Spinal cord (tissue), 10 donors: ENCODE measurements around the gene SLC2A9. TPM values are rescaled to one million over a fixed set of nuclear protein-coding genes. Genes with fewer than 3 reads are reported as not detected.
"Not testable (repeated sequence)": the region's sequence is repeated elsewhere in the genome, so short reads cannot be mapped to it uniquely, and the experiment has no call there.

Experiments used
- DNase-seq, 6 donors: peaks; one replicate each; pipeline versions ENCODE4 v3.0.0 to v3.0.0-alpha.2; 2013 to 2015; ENCODE audit warnings: low spot score in 6 of 6, low read depth in 4 of 6
- H3K27ac ChIP-seq: one replicate; pipeline ENCODE4 v1.5.1; 2013; ENCODE audit warnings: low read depth, low read length, control low read depth
- H3K27me3 ChIP-seq: one replicate; pipeline ENCODE4 v1.6.1; 2013; ENCODE audit warnings: low read length; ENCODE audit not compliant: control insufficient read depth, insufficient read depth
- H3K36me3 ChIP-seq: one replicate; pipeline ENCODE4 v1.6.1; 2013; ENCODE audit warnings: low read length; ENCODE audit not compliant: control insufficient read depth, insufficient read depth
- H3K4me1 ChIP-seq: one replicate; pipeline ENCODE4 v1.6.1; 2013; ENCODE audit warnings: low read length; ENCODE audit not compliant: control insufficient read depth, insufficient read depth
- H3K4me3 ChIP-seq: one replicate; pipeline ENCODE4 v1.5.1; 2013; ENCODE audit warnings: low read depth, low read length, control low read depth
- H3K9me3 ChIP-seq: one replicate; pipeline ENCODE4 v1.6.1; 2013; ENCODE audit warnings: low read length; ENCODE audit not compliant: control insufficient read depth, insufficient read depth
- WGBS: methylation state at CpG from one replicate; pipeline ENCODE4 v1.1.5; 2013; ENCODE audit warnings: missing lambda C conversion rate; ENCODE audit not compliant: insufficient coverage; 5-methylcytosine and 5-hydroxymethylcytosine counted together
- polyA plus RNA-seq, 2 donors: library from polyadenylated mRNA; unstranded; fragments of 120-200 nt; gene quantifications; one replicate each; pipeline ENCODE4 v1.2.1, GENCODE V29; 2013; ENCODE audit not compliant: insufficient read length in 2 of 2
- total RNA-seq, 2 donors: library from RNA; depleted of rRNA in 1 of 2; stranded (reverse); fragments of 120-200 nt in 1 of 2; fragments of >200 nt in 1 of 2; gene quantifications; one replicate each; pipeline versions ENCODE4 v1.2.3 to v1.2.4, GENCODE V29; 2013 to 2014
- donor health status: healthy.

The SLC2A9 gene
- total and polyA plus RNA-seq, 4 donors: 2.0 to 4.4 (median 3.7) TPM

DNA sequence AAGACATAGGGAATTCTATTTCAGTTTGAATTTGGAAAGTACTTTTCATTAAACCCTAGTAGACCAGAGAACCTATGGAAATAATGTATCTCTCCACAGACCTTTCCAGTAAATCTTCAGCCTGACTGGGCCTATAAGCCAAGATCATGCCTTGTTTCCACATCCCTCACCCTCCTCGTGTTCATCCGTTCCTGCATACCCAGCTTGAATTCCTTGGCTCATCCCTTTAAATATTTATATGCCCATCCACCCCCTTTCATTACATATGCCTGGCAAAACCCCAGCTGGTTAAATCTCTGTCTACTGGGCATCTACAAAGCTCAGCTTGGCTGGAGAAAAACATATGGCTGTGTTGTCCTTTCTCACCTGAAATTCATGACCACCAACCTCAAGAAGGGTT is 32.4 kb downstream of the SLC2A9 start:
- no peaks in the 10 kb centered on the region for H3K4me1 ChIP-seq
- no peak for DNase-seq
- H3K4me3 ChIP-seq: no peak overlapping the region
- no peaks in the 10 kb centered on the region for H3K36me3 ChIP-seq
- no peaks in the 10 kb centered on the region for H3K9me3 ChIP-seq
- no peak overlapping the region for H3K27ac ChIP-seq
- no peaks in the 10 kb centered on the region for H3K27me3 ChIP-seq
- 60% methylated on average over 2 of the region's 2 CpGs for WGBS

GRCh38 chr4:9988363-9988749 is 32.9 kb downstream of the SLC2A9 start:
- WGBS: no CpG with 5 or more reads among the region's 1 CpG
- no peak overlapping the region for H3K4me3 ChIP-seq
- no peak overlapping the region for H3K27ac ChIP-seq
- H3K9me3 ChIP-seq: no peaks in the 10 kb centered on the region
- H3K4me1 ChIP-seq: no peaks in the 10 kb centered on the region
- H3K27me3 ChIP-seq: no peaks in the 10 kb centered on the region
- no peak for DNase-seq
- H3K36me3 ChIP-seq: no peaks in the 10 kb centered on the region

DNA sequence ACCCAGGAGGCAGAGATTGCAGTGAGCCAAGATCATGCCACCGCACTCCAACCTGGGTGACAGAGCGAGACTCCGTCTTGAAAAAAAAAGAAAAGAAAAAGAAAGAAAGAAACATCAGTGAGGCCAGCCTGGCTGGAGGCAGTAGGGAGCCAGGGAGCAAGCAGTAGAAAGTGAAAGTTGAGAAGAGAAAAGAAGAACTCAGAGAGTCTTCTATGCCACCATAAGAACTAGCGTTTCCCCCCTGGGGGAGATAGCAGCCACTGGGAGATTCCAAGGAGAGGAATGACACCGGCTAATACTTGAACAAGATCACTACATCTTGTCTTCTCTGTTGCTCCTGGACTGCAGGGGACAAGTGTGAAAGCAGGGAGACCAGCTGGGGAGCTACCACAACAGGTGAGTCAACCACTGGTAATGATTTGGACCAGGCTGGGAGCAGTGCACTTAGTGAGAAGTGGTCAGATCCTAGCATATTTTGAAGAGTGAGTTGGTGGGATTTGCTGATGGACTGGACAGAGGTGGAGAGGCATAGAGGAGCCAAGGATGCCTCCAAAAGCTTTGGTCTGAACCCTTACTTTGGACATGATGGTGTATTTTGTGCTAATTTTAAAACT is 33.4 kb downstream of the SLC2A9 start:
- H3K27ac ChIP-seq: no peak overlapping the region
- no peaks in the 10 kb centered on the region for H3K4me1 ChIP-seq
- WGBS: 93% methylated on average over 3 of the region's 5 CpGs
- no peak for DNase-seq
- H3K36me3 ChIP-seq: no peaks in the 10 kb centered on the region
- H3K4me3 ChIP-seq: no peak overlapping the region
- no peaks in the 10 kb centered on the region for H3K9me3 ChIP-seq
- no peaks in the 10 kb centered on the region for H3K27me3 ChIP-seq

GRCh38 chr4:9984621-9985020 is 36.7 kb downstream of the SLC2A9 start:
- Histone ChIP-seq H3K4me1 (peaks cover under 1% of the 10 kb centered on the region), H3K27ac (no peak overlapping the region), H3K9me3 (no peaks in the 10 kb centered on the region), H3K4me3 (no peak overlapping the region), H3K27me3 (no peaks in the 10 kb centered on the region), H3K36me3 (no peaks in the 10 kb centered on the region)
- no peak for DNase-seq
- 91% methylated on average over 6 of the region's 7 CpGs for WGBS

- Histone ChIP-seq H3K4me1 (peaks cover 8% of the 10 kb centered on the region), H3K9me3 (no peaks in the 10 kb centered on the region), H3K27me3 (no peaks in the 10 kb centered on the region), H3K27ac (no peak overlapping the region), H3K4me3 (no peak overlapping the region), H3K36me3 (no peaks in the 10 kb centered on the region)
- WGBS: 92% methylated on average over 4 of the region's 6 CpGs
- DNase-seq: no peak
These were observed 38.1 kb downstream of the SLC2A9 start for GRCh38 chr4:9983211-9983610.

DNA sequence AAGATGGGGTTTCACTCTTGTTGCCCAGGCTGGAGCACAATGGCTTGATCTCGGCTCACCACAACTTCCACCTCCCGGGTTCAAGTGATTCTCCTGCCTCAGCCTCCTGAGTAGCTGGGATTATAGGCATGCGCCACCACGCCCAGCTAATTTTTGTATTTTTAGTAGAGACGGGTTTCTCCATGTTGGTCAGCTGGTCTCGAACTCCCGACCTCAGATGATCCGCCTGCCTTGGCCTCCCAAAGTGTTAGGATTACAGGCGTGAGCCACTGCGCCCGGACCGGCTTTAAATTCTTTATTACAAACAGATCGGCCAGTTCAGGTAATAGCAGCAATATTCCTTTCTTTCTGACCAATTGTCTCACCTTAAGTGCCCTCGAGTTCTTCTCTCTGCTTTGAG is 39.4 kb downstream of the SLC2A9 start:
- not testable (repeated sequence) for H3K4me3 ChIP-seq
- 96% methylated on average over 8 of the region's 14 CpGs for WGBS

DNA sequence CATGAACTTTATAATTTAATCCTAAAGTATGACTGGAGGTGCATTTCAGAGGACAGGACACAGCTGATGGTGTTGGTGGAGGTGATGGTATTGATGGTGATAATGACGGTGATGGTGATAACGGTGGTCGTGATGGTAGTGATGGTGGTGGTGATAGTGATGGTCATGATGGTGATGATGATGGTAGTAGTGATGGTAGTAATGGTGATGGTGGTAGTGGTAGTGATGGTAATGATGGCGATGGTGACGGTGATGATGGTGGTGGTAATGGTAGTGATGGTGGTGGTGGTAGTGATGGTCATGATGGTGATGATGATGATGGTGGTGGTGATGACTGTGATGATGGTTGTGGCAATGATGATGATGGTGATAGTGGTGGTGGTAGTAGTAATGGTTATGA is 40.4 kb downstream of the SLC2A9 start:
- Histone ChIP-seq H3K4me3 (no peak overlapping the region), H3K9me3 (no peaks in the 10 kb centered on the region), H3K4me1 (peaks cover 8% of the 10 kb centered on the region), H3K36me3 (no peaks in the 10 kb centered on the region), H3K27me3 (no peaks in the 10 kb centered on the region), H3K27ac (no peak overlapping the region)
- DNase-seq: no peak
- over 99% methylated on average over 5 of the region's 5 CpGs for WGBS

More for the DNA sequence above, 39.4 kb downstream of the SLC2A9 start:
- H3K27ac ChIP-seq, H3K4me1 ChIP-seq, H3K9me3 ChIP-seq, H3K27me3 ChIP-seq, DNase-seq, H3K36me3 ChIP-seq: not testable (repeated sequence)

DNA sequence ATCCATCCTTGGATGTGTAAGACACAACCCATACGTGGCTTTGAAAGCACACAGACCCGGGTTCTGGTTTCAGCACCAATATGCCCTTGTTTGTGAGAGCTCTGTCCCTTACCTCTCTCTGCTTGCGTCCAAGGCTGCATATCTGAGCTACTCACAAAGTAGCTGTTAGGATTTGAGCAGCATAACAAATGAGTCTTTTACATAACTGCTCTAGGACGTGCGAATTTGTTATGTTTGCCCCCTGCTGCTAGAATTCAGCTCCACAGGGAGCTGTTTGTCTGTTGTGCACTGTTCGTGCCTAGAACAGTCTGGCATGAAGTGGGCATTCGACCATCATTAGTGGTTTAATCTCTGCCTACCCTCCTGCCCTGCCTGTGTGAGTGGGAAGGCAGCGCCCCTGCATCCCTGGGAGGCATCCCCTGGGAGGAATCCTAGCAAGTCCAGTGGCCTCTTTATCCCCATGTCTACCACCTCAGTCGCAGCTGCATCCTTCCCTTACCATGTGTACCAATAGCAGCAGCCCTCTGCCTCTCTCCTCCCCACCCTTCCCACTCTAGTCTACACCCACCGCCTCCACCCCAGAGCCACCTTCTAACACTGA is 42.1 kb downstream of the SLC2A9 start:
- peak in 2 of 6 donors; percentile 32 to 64 for DNase-seq
- 29% methylated on average over 8 of the region's 10 CpGs for WGBS
- no peak overlapping the region for H3K4me3 ChIP-seq
- H3K9me3 ChIP-seq: no peaks in the 10 kb centered on the region
- H3K27me3 ChIP-seq: no peaks in the 10 kb centered on the region
- no peaks in the 10 kb centered on the region for H3K36me3 ChIP-seq
- H3K27ac ChIP-seq: no peak overlapping the region
- peaks cover 8% of the 10 kb centered on the region for H3K4me1 ChIP-seq

DNA sequence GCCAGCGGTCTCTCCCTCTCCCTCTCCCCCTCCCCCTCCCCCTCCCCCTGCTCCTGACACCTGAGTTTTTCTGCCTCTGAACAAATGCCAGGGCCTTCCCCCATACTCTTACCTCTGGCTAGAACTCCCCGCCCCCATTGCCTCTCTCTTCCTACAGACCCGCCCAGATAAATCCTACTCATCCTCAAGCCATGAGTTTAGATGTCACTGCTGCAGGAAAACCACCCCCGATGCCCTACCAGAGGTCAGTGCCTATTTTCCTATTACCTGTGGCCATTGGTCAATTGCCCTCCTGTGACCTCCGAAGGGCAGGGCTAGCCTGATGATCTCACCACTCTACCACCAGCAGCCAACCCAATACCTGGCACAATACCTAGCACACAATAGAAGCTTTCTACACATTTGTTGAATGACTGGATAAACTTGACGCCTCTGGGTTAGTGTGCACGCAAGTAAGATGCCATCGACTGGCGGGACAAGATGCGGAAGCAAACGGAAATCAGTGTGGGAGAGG is 43.7 kb downstream of the SLC2A9 start:
- DNase-seq: no peak
- Histone ChIP-seq H3K9me3 (no peaks in the 10 kb centered on the region), H3K27me3 (no peaks in the 10 kb centered on the region), H3K4me3 (no peak overlapping the region), H3K4me1 (peaks cover 8% of the 10 kb centered on the region), H3K36me3 (no peaks in the 10 kb centered on the region), H3K27ac (no peak overlapping the region)
- 75% methylated on average over 11 of the region's 11 CpGs for WGBS

DNA sequence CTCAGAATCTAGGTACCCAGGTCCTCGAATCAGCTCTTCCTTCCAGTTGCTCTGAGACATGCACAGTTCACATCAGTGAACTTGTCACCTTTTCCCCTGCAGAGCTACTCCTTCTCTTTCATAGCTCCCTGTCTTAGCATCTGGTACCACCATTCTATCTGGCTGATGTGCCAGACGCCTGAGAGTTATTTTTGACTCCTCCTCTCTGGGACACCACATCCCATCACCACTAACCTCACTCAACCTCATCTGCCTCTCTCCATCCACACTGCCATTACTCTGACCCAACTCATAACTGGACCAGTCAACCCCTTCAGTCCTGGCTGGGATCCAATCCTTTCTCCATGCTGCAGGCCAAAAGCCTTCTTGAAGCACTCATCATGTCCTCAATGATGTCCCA is 44.5 kb downstream of the SLC2A9 start:
- no peak for DNase-seq
- WGBS: 86% methylated on average over 2 of the region's 2 CpGs
- Histone ChIP-seq H3K36me3 (no peaks in the 10 kb centered on the region), H3K27me3 (no peaks in the 10 kb centered on the region), H3K9me3 (no peaks in the 10 kb centered on the region), H3K27ac (no peak overlapping the region), H3K4me1 (peaks cover 8% of the 10 kb centered on the region), H3K4me3 (no peak overlapping the region)
